Measurements from ENCODE around the gene LRRC4B.

GRCh38 chr19:50569938-50570540 is 1.8 kb upstream of the LRRC4B start:
- TF ChIP-seq MAX (IDR thresholded peaks at IDR 0.05) (no peak), TAF1 (IDR thresholded peaks at IDR 0.05; ENCODE audit: low read depth) (no peak), USF1 (IDR thresholded peaks at IDR 0.05) (no peak), RAD21 (IDR thresholded peaks at IDR 0.05; ENCODE audit: low read depth) (no peak), CEBPB (IDR thresholded peaks at IDR 0.05) (no peak), EP300 (IDR thresholded peaks at IDR 0.05; ENCODE audit: borderline replicate concordance) (no peak), YY1 (IDR thresholded peaks at IDR 0.05; ENCODE audit: low read depth) (no peak)
